Prostate gland (tissue), 2 donors: ENCODE data around the gene TNFRSF4. TPM values are rescaled to one million over a fixed set of nuclear protein-coding genes. Genes with fewer than 3 reads are reported as not detected.

Source experiments
- DNase-seq: peaks from one replicate; pipeline ENCODE4 v3.0.0-alpha.2; 2019; ENCODE audit warnings: low spot score
- H3K27ac ChIP-seq, 2 donors: fragments of 200-600 bp; sonication (generic); 2 replicates each; pipeline ENCODE4 v1.5.1; 2017 to 2019
- H3K27me3 ChIP-seq: fragments of 200-600 bp; sonication (generic); replicated peaks from 2 replicates; pipeline ENCODE4 v1.5.1; 2019; ENCODE audit not compliant: insufficient read depth
- H3K36me3 ChIP-seq, 2 donors: fragments of 200-600 bp; sonication (generic); 1 replicate in 1 of 2; 2 replicates in 1 of 2; pipeline versions ENCODE4 v1.5.1 to v1.8.1; 2017 to 2019
- H3K4me1 ChIP-seq: fragments of 200-600 bp; sonication (generic); replicated peaks from 2 replicates; pipeline ENCODE4 v1.5.1; 2019
- H3K4me3 ChIP-seq, 2 donors: fragments of 200-600 bp; sonication (generic); 2 replicates each; pipeline ENCODE4 v1.5.1; 2017 to 2019
- H3K9me3 ChIP-seq: fragments of 200-600 bp; sonication (generic); 2 replicates; pipeline ENCODE4 v1.5.1; 2017
- CTCF ChIP-seq, 4 experiments: fragments of 200-600 bp in 2 of 4; fragments of 450-650 bp in 2 of 4; sonication (generic) in 2 of 4; IDR thresholded peaks; 1 replicate in 3 of 4; 2 replicates in 1 of 4; pipeline ENCODE4 v1.5.1; 2016 to 2019; ENCODE audit warnings: antibody characterized with exemption in 4 of 4, mild to moderate bottlenecking in 2 of 4, moderate library complexity in 2 of 4
- POLR2A ChIP-seq: fragments of 450-650 bp; IDR thresholded peaks from one replicate; pipeline ENCODE4 v1.6.1; 2016; ENCODE audit warnings: antibody characterized with exemption, mild to moderate bottlenecking
- POLR2AphosphoS5 ChIP-seq: sonication (generic); formaldehyde crosslinking; IDR thresholded peaks from one replicate; pipeline ENCODE4 v1.6.1; 2017; ENCODE audit warnings: antibody characterized with exemption
- WGBS: methylation state at CpG from one replicate; pipeline ENCODE4 v1.1.5; 2018; 5-methylcytosine and 5-hydroxymethylcytosine counted together
- intact Hi-C: fragments of 100-400 bp; cut with DNase I; formaldehyde crosslinking; loops from one replicate; pipeline ENCODE4 v1.14.2; 2022
- total RNA-seq, 2 donors: library from RNA; depleted of rRNA; stranded (reverse); fragments of >200 nt; gene quantifications; one replicate each; pipeline ENCODE4 v1.1.0, GENCODE V29; 2016

The TNFRSF4 gene
- total RNA-seq, 2 donors from 2014 or later: 0.50 to 3.0 TPM

- 84% methylated on average over 33 of the region's 33 CpGs for WGBS
- Histone ChIP-seq H3K36me3 (no peaks in the 10 kb centered on the region), H3K27me3 (no peaks in the 10 kb centered on the region), H3K9me3 (no peaks in the 10 kb centered on the region), H3K27ac (no peak overlapping the region), H3K4me1 (no peaks in the 10 kb centered on the region), H3K4me3 (no peak overlapping the region)
- intact Hi-C loops: no loop called here
- TF ChIP-seq POLR2AphosphoS5: no peak
- TF ChIP-seq CTCF (IDR thresholded peaks at IDR 0.05): no peak
- TF ChIP-seq POLR2A: no peak
- DNase-seq: no peak
Observed at GRCh38 chr1:1183833-1184775, 29.8 kb downstream of the TNFRSF4 start.

GRCh38 chr1:1183221-1183747, 30.7 kb downstream of the TNFRSF4 start:
- 82% methylated on average over 21 of the region's 21 CpGs for WGBS

GRCh38 chr1:1182491-1183220, 31.3 kb downstream of the TNFRSF4 start:
- DNase-seq: no peak
- Histone ChIP-seq H3K27ac (no peak overlapping the region), H3K4me3 (no peak overlapping the region), H3K4me1 (no peaks in the 10 kb centered on the region), H3K27me3 (no peaks in the 10 kb centered on the region), H3K9me3 (no peaks in the 10 kb centered on the region), H3K36me3 (no peaks in the 10 kb centered on the region)
- 84% methylated on average over 39 of the region's 39 CpGs for WGBS
- intact Hi-C loops: no loop called here
- TF ChIP-seq POLR2AphosphoS5 (no peak), CTCF (IDR thresholded peaks at IDR 0.05) (no peak), POLR2A (no peak)

More at GRCh38 chr1:1183221-1183747, 30.7 kb downstream of the TNFRSF4 start:
- TF ChIP-seq POLR2AphosphoS5 (no peak), CTCF (IDR thresholded peaks at IDR 0.05) (no peak), POLR2A (no peak)
- no peaks in the 10 kb centered on the region for H3K9me3 ChIP-seq
- no peak for DNase-seq
- H3K36me3 ChIP-seq: no peaks in the 10 kb centered on the region
- no peaks in the 10 kb centered on the region for H3K4me1 ChIP-seq
- intact Hi-C loops: no loop called here
- H3K4me3 ChIP-seq: no peak overlapping the region
- H3K27ac ChIP-seq: no peak overlapping the region
- no peaks in the 10 kb centered on the region for H3K27me3 ChIP-seq

GRCh38 chr1:1181938-1182410, 32.0 kb downstream of the TNFRSF4 start:
- Histone ChIP-seq H3K4me1 (no peaks in the 10 kb centered on the region), H3K9me3 (no peaks in the 10 kb centered on the region), H3K27me3 (no peaks in the 10 kb centered on the region), H3K4me3 (no peak overlapping the region), H3K27ac (no peak overlapping the region), H3K36me3 (no peaks in the 10 kb centered on the region)
- DNase-seq: no peak
- WGBS: 88% methylated on average over 18 of the region's 21 CpGs
- intact Hi-C loops: no loop called here
- TF ChIP-seq CTCF (IDR thresholded peaks at IDR 0.05): no peak
